Measurements from ENCODE around the gene DCDC1. TPM values are rescaled to one million over a fixed set of nuclear protein-coding genes. Genes with fewer than 3 reads are reported as not detected.

Gene DCDC1
- total RNA-seq, 2 donors from 2014 or later, result 2.9 to 3.2 TPM

- Mint-ChIP-seq H3K36me3 (ENCODE audit: low read depth) (no peaks in the 10 kb centered on the region), H3K27me3 (ENCODE audit: insufficient read depth) (no peaks in the 10 kb centered on the region), H3K27ac (no peak overlapping the region), H3K4me3 (no peak overlapping the region), H3K9me3 (no peaks in the 10 kb centered on the region), H3K4me1 (peaks cover 11% of the 10 kb centered on the region)
- 84% methylated on average over 2 of the region's 2 CpGs; no CpG with 5 or more reads in 1 of the 2 experiments for WGBS, 2 experiments (ENCODE audit: insufficient coverage in 1 of 2, insufficient read length in 1 of 2)
- Histone ChIP-seq H3K9ac (ENCODE audit: extremely low read depth, low read length, poor library complexity, severe bottlenecking) (no peak overlapping the region), H3K9me3 (ENCODE audit: control insufficient read depth, low read length) (no peaks in the 10 kb centered on the region), H3K4me1 (ENCODE audit: control insufficient read depth, insufficient read depth, low read length) (peaks cover 7% of the 10 kb centered on the region), H3K27ac (ENCODE audit: low read depth, low read length) (no peak overlapping the region), H3K27me3 (ENCODE audit: control insufficient read depth, insufficient read depth, low read length, poor library complexity, severe bottlenecking) (no peaks in the 10 kb centered on the region), H3K4me3 (ENCODE audit: low read length) (no peak overlapping the region), H3K36me3 (ENCODE audit: control insufficient read depth, insufficient read depth, low read length) (no peaks in the 10 kb centered on the region)
- TF ChIP-seq CTCF (conservative IDR thresholded peaks at IDR 0.05), result no peak
- no peak for DNase-seq
Measured at GRCh38 chr11:30868626-30869081, 500.9 kb downstream of the DCDC1 start.

- Mint-ChIP-seq H3K27ac (no peak overlapping the region), H3K9me3 (no peaks in the 10 kb centered on the region), H3K27me3 (ENCODE audit: insufficient read depth) (no peaks in the 10 kb centered on the region), H3K36me3 (ENCODE audit: low read depth) (no peaks in the 10 kb centered on the region), H3K4me3 (no peak overlapping the region), H3K4me1 (peaks cover 3% of the 10 kb centered on the region)
- Histone ChIP-seq H3K4me1 (ENCODE audit: control insufficient read depth, insufficient read depth, low read length) (no peaks in the 10 kb centered on the region), H3K27me3 (ENCODE audit: control insufficient read depth, insufficient read depth, low read length, poor library complexity, severe bottlenecking) (no peaks in the 10 kb centered on the region), H3K9me3 (ENCODE audit: control insufficient read depth, low read length) (no peaks in the 10 kb centered on the region), H3K27ac (ENCODE audit: low read depth, low read length) (no peak overlapping the region), H3K36me3 (ENCODE audit: control insufficient read depth, insufficient read depth, low read length) (no peaks in the 10 kb centered on the region), H3K9ac (ENCODE audit: extremely low read depth, low read length, poor library complexity, severe bottlenecking) (no peak overlapping the region), H3K4me3 (ENCODE audit: low read length) (no peak overlapping the region)
- no peak for TF ChIP-seq CTCF (conservative IDR thresholded peaks at IDR 0.05)
- 33 to 74% methylated on average over 1 to 2 of the region's 2 CpGs for WGBS, 2 experiments (ENCODE audit: insufficient coverage in 1 of 2, insufficient read length in 1 of 2)
- no peak for DNase-seq
Measured at GRCh38 chr11:30863209-30863608, 506.3 kb downstream of the DCDC1 start.

- no peak overlapping the region for H3K27ac Mint-ChIP-seq
- H3K4me3 ChIP-seq (ENCODE audit: low read length), result no peak overlapping the region
Measured at GRCh38 chr11:30861531-30861930, 508.0 kb downstream of the DCDC1 start.

More at GRCh38 chr11:30861531-30861930, 508.0 kb downstream of the DCDC1 start:
- Histone ChIP-seq H3K9ac (ENCODE audit: extremely low read depth, low read length, poor library complexity, severe bottlenecking) (no peak overlapping the region), H3K27ac (ENCODE audit: low read depth, low read length) (no peak overlapping the region), H3K9me3 (ENCODE audit: control insufficient read depth, low read length) (no peaks in the 10 kb centered on the region), H3K27me3 (ENCODE audit: control insufficient read depth, insufficient read depth, low read length, poor library complexity, severe bottlenecking) (no peaks in the 10 kb centered on the region), H3K4me1 (ENCODE audit: control insufficient read depth, insufficient read depth, low read length) (no peaks in the 10 kb centered on the region), H3K36me3 (ENCODE audit: control insufficient read depth, insufficient read depth, low read length) (no peaks in the 10 kb centered on the region)
- H3K36me3 Mint-ChIP-seq (ENCODE audit: low read depth), result no peaks in the 10 kb centered on the region
- TF ChIP-seq CTCF (conservative IDR thresholded peaks at IDR 0.05), result no peak
- no peak overlapping the region for H3K4me3 Mint-ChIP-seq
- DNase-seq, result no peak
- 93 to 95% methylated on average over 6 to 7 of the region's 7 CpGs for WGBS, 2 experiments (ENCODE audit: insufficient coverage in 1 of 2, insufficient read length in 1 of 2)
- H3K4me1 Mint-ChIP-seq, result peaks cover 3% of the 10 kb centered on the region
- no peaks in the 10 kb centered on the region for H3K9me3 Mint-ChIP-seq
- H3K27me3 Mint-ChIP-seq (ENCODE audit: insufficient read depth), result no peaks in the 10 kb centered on the region

Data from endodermal cell (in vitro differentiated cells).